Hematopoietic multipotent progenitor cell treated with erythropoietin and hydrocortisone succinate and interleukin-3 and kit ligand, for 6 days (in vitro differentiated cells): Measurements from ENCODE around the gene APOC4.
"Not testable (repeated sequence)": the region's sequence is repeated elsewhere in the genome, so short reads cannot be mapped to it uniquely, and the experiment has no call there.

Source experiments
- DNase-seq: peaks from one replicate; pipeline ENCODE4 v3.0.0-alpha.2; 2015

Gene APOC4

GRCh38 chr19:44924243-44924725 is 17.8 kb upstream of the APOC4 start:
- DNase-seq = no peak

GRCh38 chr19:44925114-44925891 is 16.7 kb upstream of the APOC4 start:
- DNase-seq = peak; percentile 58

DNA sequence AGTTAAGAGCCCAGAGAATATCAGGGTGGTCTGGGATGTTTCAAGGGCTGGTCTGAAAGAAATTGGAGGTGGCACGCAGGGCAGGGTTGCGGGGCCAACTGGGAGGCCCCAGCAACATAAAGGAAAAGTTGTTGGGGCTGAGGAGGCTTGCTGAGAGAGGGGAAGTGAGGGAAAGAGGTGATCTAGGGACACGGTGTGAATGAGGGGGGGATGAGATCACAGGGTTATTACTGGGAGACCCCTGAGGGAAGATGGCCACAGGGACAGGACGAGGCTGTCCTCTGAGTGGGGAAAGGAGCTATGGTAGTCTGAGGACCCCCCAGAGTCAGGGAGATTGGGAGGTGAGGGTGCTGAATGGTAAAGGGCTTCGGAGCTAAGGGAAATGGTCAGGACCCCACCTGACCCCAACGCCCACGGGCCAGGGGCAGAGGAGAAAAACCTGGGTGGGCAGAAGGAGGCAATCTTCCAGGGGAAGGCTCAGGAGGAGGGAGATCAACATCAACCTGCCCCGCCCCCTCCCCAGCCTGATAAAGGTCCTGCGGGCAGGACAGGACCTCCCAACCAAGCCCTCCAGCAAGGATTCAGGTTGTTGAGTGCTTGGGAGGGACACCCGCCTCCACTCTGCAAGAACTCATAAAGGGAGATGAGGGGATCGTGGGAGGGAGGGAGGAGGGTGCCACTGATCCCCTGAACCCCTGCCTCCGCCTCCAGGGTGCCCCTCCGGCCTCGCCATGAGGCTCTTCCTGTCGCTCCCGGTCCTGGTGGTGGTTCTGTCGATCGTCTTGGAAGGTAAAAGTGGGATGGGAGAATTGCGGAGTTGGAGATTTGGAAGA is 15.6 kb upstream of the APOC4 start:
- DNase-seq = not testable (repeated sequence)

DNA sequence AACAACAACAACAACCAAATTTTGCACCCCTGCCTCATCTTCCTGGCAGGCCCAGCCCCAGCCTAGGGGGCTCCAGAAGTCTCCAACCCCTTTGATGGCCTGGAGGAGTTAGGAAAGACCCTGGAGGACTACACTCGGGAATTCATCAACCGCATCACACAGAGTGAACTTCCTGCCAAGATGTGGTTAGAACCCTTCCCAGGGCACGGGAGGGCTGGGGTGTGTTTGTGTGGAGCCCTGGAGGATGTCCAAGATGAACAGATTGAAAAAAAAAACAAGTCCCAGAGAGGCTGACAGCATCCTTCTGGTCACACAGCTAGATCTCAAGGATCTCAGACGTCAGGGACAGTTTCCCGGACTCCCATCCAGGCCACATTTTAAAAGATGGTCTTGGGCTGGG is 14.3 kb upstream of the APOC4 start:
- no peak for DNase-seq

GRCh38 chr19:44930088-44930487 is 11.9 kb upstream of the APOC4 start:
- DNase-seq = no peak

- DNase-seq = no peak
Measured at GRCh38 chr19:44931541-44931940, 10.5 kb upstream of the APOC4 start.

- no peak for DNase-seq
Measured at GRCh38 chr19:44939668-44940067, 2.4 kb upstream of the APOC4 start.

- peak; percentile 80 for DNase-seq
Measured at GRCh38 chr19:44943801-44944249, 1.8 kb downstream of the APOC4 start.

- no peak for DNase-seq
Measured at GRCh38 chr19:44947041-44947581, 5.1 kb downstream of the APOC4 start.

- no peak for DNase-seq
Measured at GRCh38 chr19:44948237-44948636, 6.2 kb downstream of the APOC4 start.

DNA sequence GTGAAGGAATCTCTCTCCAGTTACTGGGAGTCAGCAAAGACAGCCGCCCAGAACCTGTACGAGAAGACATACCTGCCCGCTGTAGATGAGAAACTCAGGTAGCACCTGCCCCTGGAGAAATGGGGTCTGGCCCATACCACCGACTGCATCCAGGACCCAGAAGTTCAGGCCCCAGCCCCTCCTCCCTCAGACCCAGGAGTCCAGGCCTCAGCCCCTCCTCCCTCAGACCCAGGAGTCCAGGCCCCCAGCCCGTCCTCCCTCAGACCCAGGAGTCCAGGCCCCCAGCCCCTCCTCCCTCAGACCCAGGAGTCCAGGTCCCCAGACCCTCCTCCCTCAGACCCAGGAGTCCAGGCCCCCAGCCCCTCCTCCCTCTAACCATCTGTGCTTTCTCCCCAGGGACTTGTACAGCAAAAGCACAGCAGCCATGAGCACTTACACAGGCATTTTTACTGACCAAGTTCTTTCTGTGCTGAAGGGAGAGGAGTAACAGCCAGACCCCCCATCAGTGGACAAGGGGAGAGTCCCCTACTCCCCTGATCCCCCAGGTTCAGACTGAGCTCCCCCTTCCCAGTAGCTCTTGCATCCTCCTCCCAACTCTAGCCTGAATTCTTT is 6.8 kb downstream of the APOC4 start:
- DNase-seq = no peak

- DNase-seq = no peak
Measured at GRCh38 chr19:44949550-44949949, 7.5 kb downstream of the APOC4 start.

GRCh38 chr19:44951179-44952159 is 9.4 kb downstream of the APOC4 start:
- DNase-seq = peak; percentile 96

DNA sequence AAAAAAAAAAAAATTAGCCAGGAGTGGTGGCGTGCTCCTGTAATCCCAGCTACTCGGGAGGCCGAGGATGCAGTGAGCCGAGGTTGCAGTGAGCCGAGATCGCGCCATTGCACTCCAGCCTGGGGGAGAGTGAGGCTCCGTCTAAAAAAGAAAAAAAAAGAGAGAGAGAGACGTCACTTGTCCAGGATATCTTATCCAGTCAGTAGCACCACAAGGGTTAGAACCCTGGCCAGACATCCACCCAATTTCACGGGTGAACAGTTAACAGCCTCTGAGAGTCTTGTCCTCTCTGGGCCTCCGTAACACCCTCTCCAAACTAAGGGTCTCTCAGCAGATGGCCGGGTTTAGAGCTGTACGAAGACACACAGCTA is 12.2 kb downstream of the APOC4 start:
- no peak for DNase-seq

- DNase-seq = peak; percentile 99
Measured at GRCh38 chr19:44954649-44955504, 12.8 kb downstream of the APOC4 start, which contains the start of gene CLPTM1. Gene CLPTM1 (plus strand): TSS chr19:44955380. CDS start chr19:44955396, 16 bp downstream.

DNA sequence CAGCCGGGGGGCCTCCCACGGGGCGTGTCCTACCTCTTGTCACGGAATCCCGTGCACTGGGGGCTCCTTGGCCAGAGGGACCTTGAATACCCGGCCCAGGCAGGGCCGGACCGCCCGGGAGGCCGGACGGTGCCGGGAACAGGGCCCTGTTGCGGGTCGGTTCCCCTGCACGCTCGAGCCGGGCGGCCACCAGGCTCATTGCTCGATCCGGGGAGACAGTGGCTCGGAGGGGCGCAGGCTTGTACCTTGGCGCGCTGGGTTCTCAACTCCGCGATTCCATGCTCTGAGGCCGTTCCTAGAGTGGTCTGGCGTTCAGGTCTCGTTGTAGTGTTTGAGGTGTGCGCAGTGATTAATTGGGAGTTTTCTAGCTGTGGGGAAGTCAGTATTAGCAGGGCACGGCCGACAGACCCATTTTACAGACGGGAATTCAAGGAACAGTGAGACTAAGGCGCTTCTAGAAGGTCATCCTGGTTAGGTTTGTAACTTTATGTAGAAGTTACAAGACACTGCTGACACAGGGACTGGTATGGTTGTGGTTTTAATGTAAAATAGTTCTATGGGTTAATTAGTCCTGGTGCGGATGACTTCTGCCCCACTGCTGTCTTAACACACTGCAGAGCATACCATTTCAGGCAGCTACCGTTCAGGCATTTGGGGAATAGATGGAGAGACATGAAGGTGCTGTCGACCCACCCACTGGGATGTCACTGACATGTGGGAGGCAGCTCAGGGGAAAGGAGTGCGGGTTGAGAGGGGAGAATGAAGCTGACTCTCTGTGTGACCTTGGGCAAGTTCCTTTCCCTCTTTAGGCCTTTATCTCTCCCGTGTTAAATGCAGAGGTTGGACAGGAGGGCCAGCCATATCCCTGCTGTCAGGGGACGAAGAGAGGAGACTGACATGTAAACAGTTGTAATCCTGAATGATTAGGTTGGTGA is 13.7 kb downstream of the APOC4 start:
- DNase-seq = peak; percentile 35

- no peak for DNase-seq
Measured at GRCh38 chr19:44957526-44957925, 15.5 kb downstream of the APOC4 start.

- no peak for DNase-seq
Measured at GRCh38 chr19:44958090-44958489, 16.1 kb downstream of the APOC4 start.

DNA sequence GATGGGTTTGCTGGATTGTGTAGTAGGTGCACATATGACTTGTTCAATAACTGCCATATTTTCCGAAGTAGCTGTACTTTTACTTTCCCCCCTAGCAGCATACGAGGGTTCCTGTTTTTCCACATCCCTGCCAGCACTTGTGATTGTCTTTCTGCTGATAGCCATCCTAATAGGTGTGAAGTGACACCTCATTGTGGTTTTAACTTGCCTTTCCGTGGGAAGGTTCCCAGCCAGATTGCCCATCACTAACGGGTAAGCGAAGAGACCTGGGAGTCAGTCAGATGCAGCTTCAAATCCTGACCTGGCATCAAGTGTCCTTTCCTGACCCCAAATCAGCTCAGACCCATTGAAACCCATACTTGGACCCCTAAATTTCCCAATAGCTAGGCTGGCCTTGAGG is 17.7 kb downstream of the APOC4 start:
- DNase-seq = no peak
